HEK293T (cell line): ENCODE measurements around the gene ABHD12.

Source experiments
- BHLHE40 ChIP-seq: fragments of 450-650 bp; IDR thresholded peaks from 2 replicates; pipeline ENCODE4 v1.6.1; 2016; ENCODE audit warnings: mild to moderate bottlenecking, moderate library complexity, borderline replicate concordance
- ELF4 ChIP-seq: fragments of 450-650 bp; IDR thresholded peaks from 2 replicates; pipeline ENCODE4 v1.6.1; 2017; ENCODE audit warnings: antibody characterized with exemption
- FOXA1 ChIP-seq: fragments of 450-650 bp; IDR thresholded peaks from 2 replicates; pipeline ENCODE4 v1.6.1; 2016; ENCODE audit warnings: mild to moderate bottlenecking
- FOXK2 ChIP-seq: fragments of 450-650 bp; IDR thresholded peaks from 2 replicates; pipeline ENCODE4 v1.6.1; 2016; ENCODE audit warnings: mild to moderate bottlenecking
- FOXM1 ChIP-seq: fragments of 450-650 bp; IDR thresholded peaks from 2 replicates; pipeline ENCODE4 v1.6.1; 2017; ENCODE audit warnings: mild to moderate bottlenecking, borderline replicate concordance
- HDGF ChIP-seq: fragments of 450-650 bp; IDR thresholded peaks from 2 replicates; pipeline ENCODE4 v1.6.1; 2017; ENCODE audit warnings: antibody characterized with exemption, borderline replicate concordance
- L3MBTL2 ChIP-seq: fragments of 450-650 bp; conservative IDR thresholded peaks from 2 replicates; pipeline ENCODE4 v1.6.1; 2016; ENCODE audit warnings: mild to moderate bottlenecking
- LEF1 ChIP-seq: fragments of 450-650 bp; IDR thresholded peaks from 2 replicates; pipeline ENCODE4 v1.6.1; 2017; ENCODE audit warnings: mild to moderate bottlenecking, borderline replicate concordance
- NFRKB ChIP-seq: fragments of 450-650 bp; IDR thresholded peaks from 2 replicates; pipeline ENCODE4 v1.6.1; 2016; ENCODE audit warnings: mild to moderate bottlenecking, moderate library complexity
- SP1 ChIP-seq: fragments of 450-650 bp; IDR thresholded peaks from 2 replicates; pipeline ENCODE4 v1.6.1; 2017
- SUZ12 ChIP-seq: fragments of 450-650 bp; IDR thresholded peaks from 2 replicates; pipeline ENCODE4 v1.6.1; 2016; ENCODE audit warnings: mild to moderate bottlenecking
- ZNF384 ChIP-seq: fragments of 450-650 bp; IDR thresholded peaks from 2 replicates; pipeline ENCODE4 v1.6.1; 2016

DNA sequence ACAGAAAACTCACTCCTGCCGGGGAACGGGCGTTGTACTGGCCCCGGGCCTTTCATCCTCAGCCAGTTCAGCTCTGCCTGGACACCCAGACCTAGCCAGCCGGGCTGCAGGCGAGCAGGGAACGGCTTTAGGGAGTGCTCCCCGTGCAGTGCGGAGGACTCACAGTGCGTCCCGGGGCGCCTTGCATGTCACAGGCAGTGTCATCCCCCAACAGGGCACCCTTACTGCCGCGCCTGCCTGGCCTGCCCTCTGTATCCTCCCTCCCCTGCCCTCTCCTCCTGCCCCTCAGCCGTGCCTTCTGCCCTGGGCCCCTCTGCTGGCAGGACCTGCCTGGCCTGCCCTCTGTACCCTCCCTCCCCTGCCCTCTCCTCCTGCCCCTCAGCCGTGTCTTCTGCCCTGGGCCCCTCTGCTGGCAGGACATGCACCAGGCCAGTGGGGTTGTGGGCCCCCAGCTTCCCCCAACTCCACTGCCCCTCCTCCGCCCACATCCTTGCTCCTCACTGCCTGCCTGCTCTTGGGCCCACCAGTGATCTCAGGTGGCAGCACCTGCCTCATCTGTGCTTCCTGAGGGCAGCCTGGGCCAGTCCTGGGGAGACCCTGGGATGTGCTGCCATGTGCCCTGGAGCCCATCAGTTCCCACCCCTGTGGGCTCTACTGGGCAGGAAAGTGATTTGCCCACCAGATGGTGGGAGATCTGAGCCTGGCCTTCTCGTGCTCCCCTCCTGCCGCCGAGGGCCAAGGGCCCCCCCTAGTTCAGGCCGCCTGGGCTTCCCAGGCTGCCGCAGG, 99.8 kb downstream of the ABHD12 start:
- TF ChIP-seq HDGF (no peak), LEF1 (no peak), ELF4 (no peak), SP1 (no peak), FOXA1 (no peak), FOXK2 (no peak), NFRKB (no peak), BHLHE40 (no peak), ZNF384 (no peak), SUZ12 (no peak), L3MBTL2 (no peak), FOXM1 (no peak)
